Adipocyte (in vitro differentiated cells): ENCODE measurements around the gene TNS1.

Experiments used
- DNase-seq: peaks from one replicate; pipeline ENCODE4 v3.0.0-alpha.2; 2015; ENCODE audit warnings: low read depth
- H3K27me3 ChIP-seq: replicated peaks from 2 replicates; pipeline ENCODE4 v1.7.0; 2013; ENCODE audit warnings: mild to moderate bottlenecking, low read length, moderate library complexity; ENCODE audit not compliant: control insufficient read depth, insufficient read depth
- H3K36me3 ChIP-seq: 2 replicates; pipeline ENCODE4 v1.7.0; 2013; ENCODE audit warnings: low read length, mild to moderate bottlenecking, moderate library complexity; ENCODE audit not compliant: control insufficient read depth, insufficient read depth, severe bottlenecking
- H3K4me1 ChIP-seq: 2 replicates; pipeline ENCODE4 v1.7.0; 2013; ENCODE audit warnings: mild to moderate bottlenecking, low read length, moderate library complexity; ENCODE audit not compliant: control insufficient read depth, insufficient read depth
- H3K4me3 ChIP-seq: 2 replicates; pipeline ENCODE4 v1.7.0; 2013; ENCODE audit warnings: mild to moderate bottlenecking, low read length, moderate library complexity
- H3K9ac ChIP-seq: 2 replicates; pipeline ENCODE4 v1.7.0; 2013; ENCODE audit warnings: mild to moderate bottlenecking, low read length, moderate library complexity
- H3K9me3 ChIP-seq: 2 replicates; pipeline ENCODE4 v1.7.0; 2013; ENCODE audit warnings: mild to moderate bottlenecking, low read length, moderate library complexity; ENCODE audit not compliant: control insufficient read depth

The TNS1 gene

DNA sequence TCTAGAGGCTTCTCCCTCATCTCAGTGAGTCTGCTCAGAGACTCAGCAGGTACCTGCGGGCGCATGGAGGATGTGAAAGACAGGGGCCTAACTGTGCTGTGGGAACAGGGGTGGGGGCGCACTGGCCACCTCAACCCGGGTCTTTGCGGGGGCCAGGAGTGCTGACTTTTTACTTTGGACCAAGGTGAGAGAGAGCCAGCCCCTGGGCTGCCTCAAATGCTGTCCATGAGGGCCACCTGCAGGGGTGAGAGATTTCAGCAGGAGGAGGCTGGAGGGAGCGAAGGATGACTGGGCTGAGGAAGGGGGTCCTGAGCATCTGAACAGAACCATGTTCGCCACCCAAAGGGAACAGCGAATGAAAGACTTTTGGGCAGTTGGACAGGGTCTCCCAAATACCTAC is 129.4 kb downstream of the TNS1 start:
- DNase-seq: no peak
- Histone ChIP-seq H3K9me3 (no peaks in the 10 kb centered on the region), H3K4me1 (peaks cover 25% of the 10 kb centered on the region), H3K4me3 (no peak overlapping the region), H3K27me3 (no peaks in the 10 kb centered on the region), H3K36me3 (peaks cover 90% of the 10 kb centered on the region), H3K9ac (no peak overlapping the region)

DNA sequence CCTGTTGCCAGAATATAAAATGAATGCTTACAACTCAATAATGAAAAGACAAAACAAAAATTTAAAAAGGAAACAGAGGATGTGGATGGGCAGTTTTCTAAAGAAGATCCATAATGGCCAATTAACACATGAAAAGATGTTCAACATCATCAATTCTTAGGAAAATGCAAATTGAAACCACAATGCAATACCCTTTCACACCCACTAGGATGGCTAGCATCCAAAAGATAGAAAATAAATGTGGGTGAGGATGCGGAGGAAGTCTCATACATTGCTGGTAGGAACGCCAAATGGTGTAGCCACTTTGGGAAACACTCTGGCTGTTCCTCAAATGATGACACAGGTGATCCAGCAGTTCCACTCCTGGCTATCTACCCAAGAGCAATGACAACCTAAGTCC is 130.5 kb downstream of the TNS1 start:
- peaks cover 26% of the 10 kb centered on the region for H3K4me1 ChIP-seq
- H3K36me3 ChIP-seq: peaks cover 90% of the 10 kb centered on the region
- no peak overlapping the region for H3K9ac ChIP-seq
- H3K9me3 ChIP-seq: no peaks in the 10 kb centered on the region
- H3K4me3 ChIP-seq: no peak overlapping the region
- H3K27me3 ChIP-seq: no peaks in the 10 kb centered on the region
- no peak for DNase-seq

DNA sequence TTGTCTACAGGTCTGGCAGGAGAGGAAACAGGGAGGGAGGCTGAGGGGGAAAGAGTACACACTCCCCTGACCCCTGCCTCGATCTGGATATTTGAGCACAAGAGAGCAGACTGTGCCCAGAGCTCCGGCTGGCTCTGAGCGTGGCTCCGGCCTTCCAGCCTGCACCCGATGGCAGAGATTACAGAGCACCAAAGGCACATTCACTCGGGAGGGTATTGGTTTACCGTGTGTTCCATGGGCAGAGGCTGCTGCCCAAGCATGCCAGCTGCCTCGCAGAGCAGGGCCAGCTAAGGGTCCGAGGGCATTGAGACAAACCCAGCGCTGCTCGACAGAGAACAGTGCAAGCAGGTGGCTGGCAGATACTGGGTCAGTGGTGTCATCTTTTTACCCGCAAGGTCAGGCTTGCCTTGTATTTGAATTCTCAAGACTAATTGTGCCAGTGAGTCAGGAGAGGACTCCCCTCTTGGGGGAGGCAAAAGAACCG is 132.2 kb downstream of the TNS1 start:
- Histone ChIP-seq H3K27me3 (no peaks in the 10 kb centered on the region), H3K4me1 (peaks cover 16% of the 10 kb centered on the region), H3K9me3 (no peaks in the 10 kb centered on the region), H3K4me3 (no peak overlapping the region), H3K36me3 (peaks cover 93% of the 10 kb centered on the region), H3K9ac (no peak overlapping the region)
- DNase-seq: no peak

DNA sequence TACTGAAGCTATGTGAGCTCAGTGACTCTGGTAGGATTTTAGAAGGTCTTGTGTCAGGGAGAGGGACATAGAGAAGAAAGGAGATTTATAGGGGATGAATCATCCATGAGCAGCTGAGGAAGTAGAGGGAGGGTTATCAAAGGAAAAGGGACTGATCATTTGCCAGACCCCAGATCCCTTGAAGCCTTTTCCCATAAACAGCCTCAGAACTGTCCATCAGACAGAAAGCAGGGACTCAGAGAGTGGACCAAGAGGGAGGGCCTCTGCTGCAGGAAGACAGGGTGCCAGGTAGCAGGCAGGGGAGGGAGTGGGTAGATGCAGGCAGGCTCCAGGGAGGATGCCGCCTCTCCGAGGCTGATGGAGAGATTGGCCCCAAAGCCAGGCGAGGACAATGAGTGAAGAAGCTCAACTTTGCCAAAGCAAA is 133.9 kb downstream of the TNS1 start:
- peaks cover 93% of the 10 kb centered on the region for H3K36me3 ChIP-seq
- H3K9me3 ChIP-seq: no peaks in the 10 kb centered on the region
- no peak overlapping the region for H3K9ac ChIP-seq
- no peak overlapping the region for H3K4me3 ChIP-seq
- peaks cover 24% of the 10 kb centered on the region for H3K4me1 ChIP-seq
- no peak for DNase-seq
- no peaks in the 10 kb centered on the region for H3K27me3 ChIP-seq

DNA sequence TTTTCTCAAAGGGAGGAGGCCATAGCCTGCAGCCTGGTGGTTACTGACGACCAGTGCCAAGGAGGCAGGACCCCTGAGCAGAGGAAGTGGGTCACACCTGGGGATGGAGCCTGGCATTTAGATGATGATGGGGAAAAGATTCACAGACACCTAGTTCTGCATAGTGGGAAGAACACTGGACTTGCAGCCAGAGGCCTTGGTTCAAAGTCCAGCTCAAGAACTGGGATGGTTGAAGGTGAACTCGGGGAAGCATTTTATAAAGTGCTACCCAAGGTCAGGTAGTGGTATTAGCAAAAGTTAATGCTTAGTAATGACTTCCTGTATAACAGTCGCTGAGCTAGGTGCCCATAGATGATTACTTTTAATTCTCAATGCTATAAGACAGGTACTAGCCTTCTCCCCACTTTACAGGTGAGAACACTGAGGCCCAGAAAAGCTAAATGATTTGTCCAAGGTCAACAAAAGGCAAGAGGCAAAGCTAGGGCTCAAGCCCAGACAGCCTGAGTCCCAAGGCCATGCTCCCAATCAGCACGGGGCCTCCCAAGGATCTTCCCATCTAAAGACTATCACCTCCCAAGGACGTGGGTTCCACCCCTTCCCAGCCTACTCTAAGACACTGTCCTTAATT is 134.4 kb downstream of the TNS1 start:
- H3K9me3 ChIP-seq: no peaks in the 10 kb centered on the region
- no peak overlapping the region for H3K4me3 ChIP-seq
- peaks cover 96% of the 10 kb centered on the region for H3K36me3 ChIP-seq
- no peak overlapping the region for H3K9ac ChIP-seq
- no peaks in the 10 kb centered on the region for H3K27me3 ChIP-seq
- no peak for DNase-seq
- peaks cover 27% of the 10 kb centered on the region for H3K4me1 ChIP-seq

DNA sequence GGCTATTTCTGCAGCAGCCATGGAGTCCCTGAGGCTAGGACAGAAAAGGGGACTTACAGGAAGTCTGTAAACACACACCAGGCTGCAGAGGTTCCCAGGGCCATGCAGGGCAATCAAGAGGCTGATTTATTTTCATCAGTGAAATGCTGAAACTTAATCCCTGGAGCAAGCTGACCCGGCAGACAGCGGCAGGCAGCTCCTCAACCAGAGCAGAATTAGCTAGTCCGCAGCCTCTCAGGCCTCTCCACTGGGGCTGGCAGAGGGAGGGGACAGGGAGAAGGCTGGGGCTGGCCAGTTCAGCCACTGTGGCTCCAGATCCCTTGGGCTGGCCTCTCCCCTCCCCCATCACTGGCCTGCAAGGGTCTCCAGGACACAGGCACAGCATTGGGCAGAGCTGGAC is 136.3 kb downstream of the TNS1 start:
- no peak for DNase-seq
- Histone ChIP-seq H3K9ac (no peak overlapping the region), H3K4me1 (peaks cover 27% of the 10 kb centered on the region), H3K36me3 (peaks cover 94% of the 10 kb centered on the region), H3K27me3 (no peaks in the 10 kb centered on the region), H3K4me3 (no peak overlapping the region), H3K9me3 (no peaks in the 10 kb centered on the region)

DNA sequence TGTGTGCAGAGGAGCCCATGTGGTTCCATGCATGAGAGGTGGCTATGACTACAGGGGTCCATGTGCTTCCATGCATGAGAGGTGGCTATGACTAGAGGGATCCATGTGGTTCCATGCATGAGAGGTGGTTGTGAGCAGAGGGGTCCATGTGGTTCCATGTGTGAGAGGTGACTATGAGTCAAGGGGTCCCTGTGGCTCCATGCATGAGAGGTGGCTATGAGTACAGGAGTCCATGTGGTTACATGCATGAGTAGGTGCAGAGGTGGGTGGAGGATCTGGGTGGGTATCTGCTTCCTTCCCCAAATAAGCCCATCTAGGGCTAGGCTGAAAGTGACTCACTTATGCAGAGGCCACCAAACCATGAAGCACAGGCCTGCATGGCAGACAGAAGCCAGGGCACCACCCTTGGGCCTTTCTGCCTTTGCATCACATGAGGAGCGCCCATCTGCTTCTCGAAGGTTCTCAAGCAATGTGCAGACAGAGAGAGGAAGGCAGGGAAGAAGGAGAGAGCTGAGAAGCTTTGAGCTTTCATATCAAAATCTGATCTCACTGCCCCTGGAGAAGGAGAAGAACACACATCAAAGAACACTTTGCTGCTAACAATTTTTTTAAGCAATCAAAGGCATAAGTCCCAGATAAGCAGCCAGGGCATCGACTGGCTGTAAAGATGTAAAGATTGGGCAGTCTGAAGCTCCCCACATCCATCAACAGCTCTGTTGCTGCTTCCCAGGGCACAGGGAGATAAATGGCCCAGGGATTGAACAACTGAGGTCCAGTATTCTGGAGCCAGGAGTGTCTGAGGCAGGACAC is 137.6 kb downstream of the TNS1 start:
- no peaks in the 10 kb centered on the region for H3K27me3 ChIP-seq
- no peak overlapping the region for H3K4me3 ChIP-seq
- no peak for DNase-seq
- no peak overlapping the region for H3K9ac ChIP-seq
- H3K36me3 ChIP-seq: peaks cover 93% of the 10 kb centered on the region
- H3K9me3 ChIP-seq: no peaks in the 10 kb centered on the region
- peaks cover 27% of the 10 kb centered on the region for H3K4me1 ChIP-seq

DNA sequence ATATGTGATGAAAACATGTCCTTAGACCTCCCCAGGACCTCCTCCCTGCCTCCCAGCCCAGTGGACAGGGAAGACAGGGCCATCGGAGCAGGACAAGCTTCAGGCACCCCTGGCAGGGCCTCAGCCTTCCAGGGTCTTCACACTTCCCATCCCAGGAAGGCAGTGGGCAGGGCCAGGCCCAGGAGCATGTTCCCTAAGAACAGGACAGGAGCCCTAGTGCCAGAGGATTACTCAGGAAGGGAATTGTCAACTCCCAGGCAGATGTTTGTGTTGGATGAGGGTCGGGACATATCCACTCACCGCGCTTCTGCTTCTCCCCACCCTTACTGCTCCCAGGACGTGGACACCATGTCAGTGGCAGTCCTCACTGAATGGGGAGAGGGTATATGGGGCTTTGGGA is 138.9 kb downstream of the TNS1 start:
- Histone ChIP-seq H3K4me1 (peaks cover 30% of the 10 kb centered on the region), H3K27me3 (no peaks in the 10 kb centered on the region), H3K36me3 (peaks cover 95% of the 10 kb centered on the region), H3K4me3 (no peak overlapping the region), H3K9ac (no peak overlapping the region), H3K9me3 (no peaks in the 10 kb centered on the region)
- no peak for DNase-seq

DNA sequence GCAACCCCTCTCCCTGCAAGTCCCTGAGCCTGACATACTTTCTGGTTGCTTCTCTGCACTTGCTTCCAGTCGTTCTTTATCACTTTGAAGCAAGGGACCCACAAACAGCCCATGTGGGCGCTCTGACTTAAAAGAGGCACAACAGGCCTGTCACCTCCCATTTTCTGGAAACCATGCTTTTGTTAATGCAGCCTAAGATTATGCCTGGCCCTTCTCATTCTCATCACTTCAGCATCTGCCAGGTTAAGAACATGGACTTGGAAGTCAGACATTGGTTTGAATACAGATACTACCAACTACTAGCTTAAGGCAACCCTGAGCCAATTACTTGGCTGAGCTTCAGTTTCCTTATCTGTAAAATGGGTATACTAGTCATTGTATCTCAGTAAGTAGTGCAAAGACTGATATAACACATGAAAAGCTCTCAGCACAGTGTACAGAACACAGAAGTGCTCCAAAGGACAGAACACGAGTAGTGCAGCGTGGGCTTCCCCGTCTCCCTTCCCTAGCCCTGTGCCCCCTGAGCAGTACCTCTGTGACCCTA is 141.4 kb downstream of the TNS1 start:
- Histone ChIP-seq H3K9ac (no peak overlapping the region), H3K27me3 (no peaks in the 10 kb centered on the region), H3K4me1 (peaks cover 38% of the 10 kb centered on the region), H3K9me3 (no peaks in the 10 kb centered on the region), H3K4me3 (no peak overlapping the region), H3K36me3 (peaks cover 86% of the 10 kb centered on the region)
- DNase-seq: no peak

DNA sequence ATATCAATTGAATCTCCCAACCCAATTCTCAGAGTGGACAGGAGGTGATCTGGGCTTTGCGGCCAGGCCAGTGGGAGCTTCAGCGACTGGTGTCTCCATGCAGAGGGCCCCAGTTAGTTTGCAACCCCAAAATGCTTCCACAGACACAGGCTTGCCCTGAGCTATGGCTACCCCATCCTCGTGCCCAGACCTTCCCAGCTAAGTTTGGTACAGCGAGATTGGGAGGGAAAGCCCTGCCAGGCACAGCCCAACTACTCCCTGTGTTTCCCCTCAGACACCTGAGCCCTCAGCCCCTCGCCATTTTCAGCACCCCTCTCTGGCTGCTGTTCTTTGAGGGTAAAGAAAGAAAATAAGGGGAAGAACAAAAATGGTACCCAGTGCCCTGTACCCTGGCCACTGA is 142.9 kb downstream of the TNS1 start:
- Histone ChIP-seq H3K4me1 (peaks cover 35% of the 10 kb centered on the region), H3K9me3 (no peaks in the 10 kb centered on the region), H3K27me3 (no peaks in the 10 kb centered on the region), H3K4me3 (no peak overlapping the region), H3K36me3 (peaks cover 86% of the 10 kb centered on the region), H3K9ac (no peak overlapping the region)
- no peak for DNase-seq
